GM18511 (cell line): Measurements from ENCODE around the gene SCAMP2.
A peak's percentile ranks its signal among the peaks of the same experiment; 100 is the strongest.

Experiments used
- ATAC-seq: cut with Tn5 transposase; IDR thresholded peaks from one replicate; pipeline ENCODE4 v1.9.1; 2021; ENCODE audit warnings: mild to moderate bottlenecking, moderate library complexity; ENCODE audit not compliant: unreplicated experiment

The SCAMP2 gene

DNA sequence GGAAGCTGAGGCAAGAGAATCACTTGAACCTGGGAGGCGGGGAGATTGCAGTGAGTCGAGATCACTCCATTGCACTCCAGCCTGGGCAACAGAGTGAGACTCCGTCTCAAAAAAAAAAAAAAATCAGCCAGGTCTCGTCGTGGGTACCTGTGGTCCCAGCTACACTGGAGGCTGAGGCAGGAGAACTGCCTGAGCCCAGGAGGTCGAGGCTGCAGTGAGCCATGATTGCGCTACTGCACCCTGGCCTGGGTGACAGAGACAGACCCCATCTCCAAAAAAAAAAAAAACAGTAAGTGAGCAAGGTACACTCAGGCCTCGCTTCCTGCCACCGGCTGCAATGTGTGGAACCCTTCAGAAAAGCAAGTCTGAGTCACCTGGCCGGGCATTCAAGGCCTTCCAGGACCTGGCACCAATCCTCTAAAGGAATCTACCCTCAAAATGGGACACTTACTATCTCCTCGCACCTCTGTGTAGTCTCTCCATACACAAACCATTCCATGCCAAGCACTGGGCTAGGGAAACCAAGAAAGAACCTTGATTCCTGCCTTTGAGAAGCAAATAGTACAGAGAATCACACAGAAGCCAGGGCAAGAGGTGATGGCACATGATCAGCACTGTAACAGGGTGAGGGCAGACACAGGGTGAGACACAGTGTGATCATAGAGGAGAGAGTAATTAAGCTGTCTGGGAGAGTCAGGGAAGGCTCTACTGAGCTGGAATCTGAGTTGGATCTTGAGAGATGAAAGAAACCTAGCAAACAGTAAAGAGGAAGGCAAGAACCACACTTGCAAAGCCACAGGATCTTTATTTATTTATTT lies 9.7 kb downstream of the SCAMP2 start:
- no peak for ATAC-seq

GRCh38 chr15:74858369-74858740 lies 14.8 kb downstream of the SCAMP2 start:
- ATAC-seq, result no peak

- peak; percentile 18 for ATAC-seq
Measured at GRCh38 chr15:74857671-74858368, 15.3 kb downstream of the SCAMP2 start.

GRCh38 chr15:74857082-74857655 lies 16.0 kb downstream of the SCAMP2 start:
- ATAC-seq, result peak; percentile 86

- ATAC-seq, result no peak
Measured at GRCh38 chr15:74856537-74856936, 16.6 kb downstream of the SCAMP2 start.

DNA sequence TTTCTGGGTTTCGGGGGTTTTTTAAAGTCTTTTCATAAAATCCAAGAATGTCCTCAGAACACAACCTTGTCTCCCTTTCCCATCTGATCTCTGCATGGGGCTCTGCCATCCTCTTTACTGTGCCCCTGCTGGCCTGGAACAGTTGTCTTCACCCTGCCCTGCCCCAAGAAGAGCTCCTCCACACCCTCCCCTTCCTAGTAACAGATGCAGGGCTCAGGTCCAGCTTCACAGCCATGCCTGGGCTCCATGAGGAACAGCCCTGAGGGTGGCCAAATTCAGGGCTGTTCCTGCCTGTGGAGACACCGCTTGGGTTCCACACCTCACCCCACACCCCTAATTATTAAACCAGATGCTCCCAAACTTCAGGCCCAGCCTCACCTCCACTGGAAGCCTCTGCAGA lies 17.3 kb downstream of the SCAMP2 start:
- no peak for ATAC-seq

- ATAC-seq, result no peak
Measured at GRCh38 chr15:74854453-74855022, 18.6 kb downstream of the SCAMP2 start.

GRCh38 chr15:74851960-74852359 lies 21.2 kb downstream of the SCAMP2 start:
- no peak for ATAC-seq

DNA sequence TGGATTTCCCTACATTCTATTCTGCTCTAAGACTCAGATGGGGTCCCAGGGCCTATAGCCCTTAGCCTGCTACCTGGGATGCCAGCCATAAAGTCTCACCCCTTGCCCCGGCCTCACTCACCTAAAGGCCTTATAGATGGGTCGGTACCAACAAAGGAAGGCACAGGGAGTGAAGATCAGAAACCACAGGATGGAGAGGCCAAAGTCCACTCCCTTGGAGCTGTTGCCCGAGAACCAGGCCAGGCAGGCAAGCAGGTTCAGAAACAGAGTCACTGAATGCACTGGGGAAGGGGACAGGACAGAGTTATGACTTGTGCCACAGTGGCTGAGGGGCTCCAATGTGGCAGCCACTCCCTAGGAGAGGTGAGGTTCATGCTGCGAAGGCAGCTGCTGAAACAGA lies 22.8 kb downstream of the SCAMP2 start:
- no peak for ATAC-seq

GRCh38 chr15:74847432-74847831 lies 25.7 kb downstream of the SCAMP2 start:
- no peak for ATAC-seq

GRCh38 chr15:74845581-74845980 lies 27.6 kb downstream of the SCAMP2 start:
- ATAC-seq, result no peak

DNA sequence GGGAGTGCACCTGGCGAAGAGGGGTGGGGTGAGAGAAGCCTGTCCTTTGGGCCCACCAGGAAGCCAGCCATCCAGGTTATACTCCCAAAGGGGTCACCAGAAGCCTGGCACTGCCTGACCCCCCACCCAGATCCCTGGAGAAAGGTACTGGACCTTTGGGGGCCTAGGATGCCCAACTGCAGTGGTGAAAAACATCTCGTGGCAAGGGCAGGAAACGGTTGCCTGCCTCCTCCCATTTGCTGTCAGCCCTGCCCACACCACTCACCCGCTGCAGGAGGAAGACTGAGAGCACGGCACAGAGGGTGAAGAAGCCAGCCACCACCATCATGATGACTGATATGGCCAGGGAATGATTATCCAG lies 28.0 kb downstream of the SCAMP2 start:
- no peak for ATAC-seq

DNA sequence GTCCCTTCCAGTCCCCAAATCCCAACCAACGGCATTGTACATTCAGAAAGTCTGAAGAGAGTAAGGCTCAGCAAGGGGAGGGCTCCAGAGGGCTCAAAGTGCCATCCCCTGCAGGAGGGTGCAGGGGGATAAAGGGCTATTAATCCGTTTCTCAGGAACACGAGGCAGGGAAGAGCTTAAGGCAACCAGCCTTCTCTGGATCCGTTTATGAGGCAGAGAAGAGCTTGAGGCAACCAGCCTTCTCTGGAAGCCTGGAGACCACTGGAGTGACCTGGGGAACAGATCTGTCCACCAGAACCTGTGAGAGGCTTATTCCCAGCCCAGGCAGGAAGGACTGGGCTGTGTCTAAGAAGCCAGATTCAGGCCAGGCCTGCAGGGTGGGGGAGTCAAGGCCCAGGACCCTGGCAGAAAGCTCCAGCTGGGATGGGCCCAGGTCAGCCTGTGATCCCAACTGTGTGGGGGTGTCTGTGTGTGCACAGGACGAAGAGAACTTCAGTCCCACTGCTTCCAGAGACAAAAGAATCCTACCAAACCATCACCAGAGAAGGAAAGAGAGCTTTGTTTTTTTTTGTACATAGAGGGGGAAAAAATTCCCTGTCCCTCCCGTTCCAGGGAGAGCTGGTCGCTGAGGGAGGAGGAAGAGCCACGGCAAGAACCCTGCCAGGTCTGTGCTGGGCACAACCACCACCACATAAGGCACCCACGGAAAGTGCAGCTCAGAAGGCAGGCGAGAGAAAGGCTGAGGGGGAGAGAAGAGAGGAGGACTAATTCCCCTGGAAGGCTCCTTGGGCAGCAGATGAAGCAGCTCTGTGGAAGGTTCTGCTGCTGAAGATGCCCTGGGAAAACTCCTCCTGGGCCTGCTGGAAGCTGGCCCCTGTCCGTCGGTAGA lies 28.6 kb downstream of the SCAMP2 start:
- ATAC-seq, result no peak

GRCh38 chr15:74843891-74844299 lies 29.3 kb downstream of the SCAMP2 start:
- no peak for ATAC-seq

DNA sequence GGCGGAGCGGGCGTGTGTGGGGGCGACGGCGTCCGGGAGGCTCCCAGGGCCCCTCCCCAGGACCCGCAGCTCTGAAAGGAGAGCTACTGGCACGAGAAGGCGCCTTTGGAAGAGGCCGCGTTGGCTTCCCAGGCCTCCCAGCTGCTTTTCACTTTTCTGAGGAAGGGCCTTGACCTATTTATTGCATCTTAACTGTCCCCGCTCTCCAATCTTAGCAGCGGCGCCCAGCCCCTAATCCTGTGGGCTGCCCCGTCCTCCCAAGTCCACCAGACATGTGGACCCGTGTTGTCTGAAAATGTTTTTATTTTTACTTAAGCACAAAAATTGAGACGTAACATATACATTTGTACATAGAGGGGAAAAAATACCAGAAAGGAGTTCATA lies 29.7 kb downstream of the SCAMP2 start:
- ATAC-seq, result no peak

- ATAC-seq, result peak; percentile 92
Measured at GRCh38 chr15:74842581-74843444, 30.4 kb downstream of the SCAMP2 start, which contains the start of gene ULK3. TSS of gene ULK3 (minus strand) at chr15:74843156. CDS start at chr15:74843105, 51 bp downstream.

GRCh38 chr15:74841891-74842373 lies 31.2 kb downstream of the SCAMP2 start:
- no peak for ATAC-seq

DNA sequence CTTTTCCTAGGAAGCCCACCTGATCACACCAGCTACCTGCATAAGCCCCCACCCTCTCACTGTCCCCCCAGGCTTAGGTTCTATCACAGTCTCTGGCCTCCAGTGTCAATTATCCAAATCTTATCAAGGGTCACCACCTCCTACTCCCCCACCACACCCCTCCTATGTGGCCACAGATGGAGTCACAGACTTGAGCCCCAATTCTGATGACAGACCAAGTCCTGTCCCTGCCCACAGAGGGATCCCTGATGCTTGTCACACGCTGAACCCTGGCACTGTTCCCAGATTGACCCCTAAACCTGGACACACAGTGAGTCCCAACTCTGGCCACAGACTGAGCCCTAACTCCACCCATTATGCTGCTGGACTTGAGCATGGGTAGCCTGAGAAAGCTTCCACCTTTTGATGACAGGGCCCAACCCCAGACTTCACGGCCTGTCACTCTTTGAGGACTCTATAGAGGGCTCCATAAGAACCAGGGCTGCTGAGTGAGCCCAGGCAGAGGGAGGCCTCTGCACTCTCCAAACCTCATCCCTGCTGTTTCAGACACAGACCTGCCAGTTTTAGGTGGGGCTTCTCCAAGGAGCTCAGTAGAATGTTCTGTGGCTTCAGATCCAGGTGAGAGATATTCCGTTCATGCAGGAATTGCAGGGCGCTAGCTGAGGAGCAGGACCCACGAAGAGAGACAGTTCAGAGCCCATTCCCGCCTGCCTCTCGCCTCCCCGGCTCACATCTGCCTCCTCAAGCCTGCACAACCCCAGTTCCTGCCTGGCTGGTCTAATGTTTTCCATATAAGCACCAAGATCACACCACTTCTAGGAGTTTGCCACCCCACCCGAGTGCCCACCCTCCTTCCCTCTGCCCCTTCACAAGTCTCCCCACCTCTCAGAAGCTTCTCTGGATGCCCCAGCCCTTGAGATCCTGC lies 32.1 kb downstream of the SCAMP2 start:
- ATAC-seq, result no peak
